HepG2 (cell line): ENCODE measurements around the gene SQSTM1. TPM values are rescaled to one million over a fixed set of nuclear protein-coding genes. Genes with fewer than 3 reads are reported as not detected.

Experiments used
- ATF7 ChIP-seq, 2 experiments: fragments of 450-650 bp in 1 of 2; sonication (generic) in 1 of 2; formaldehyde crosslinking in 1 of 2; IDR thresholded peaks; 2 replicates each; pipeline versions ENCODE4 v1.4.0 to v1.6.1; 2016 to 2020; ENCODE audit warnings: antibody characterized with exemption in 1 of 2, mild to moderate bottlenecking in 1 of 2, missing genetic modification reagents in 1 of 2
- ELF1 ChIP-seq: sonication (generic); formaldehyde crosslinking; IDR thresholded peaks from 2 replicates; pipeline ENCODE4 v1.4.0; 2020; ENCODE audit warnings: missing genetic modification reagents
- FOXC1 ChIP-seq: sonication (generic); formaldehyde crosslinking; IDR thresholded peaks from 2 replicates; pipeline ENCODE4 v1.8.0; 2022; ENCODE audit warnings: mild to moderate bottlenecking, missing genetic modification reagents, borderline replicate concordance
- GATAD2A ChIP-seq: IDR thresholded peaks from 2 replicates; pipeline ENCODE4 v1.6.1; 2016
- IRF1 ChIP-seq: sonication (generic); formaldehyde crosslinking; IDR thresholded peaks from 2 replicates; pipeline ENCODE4 v1.4.0; 2020; ENCODE audit warnings: low read depth, mild to moderate bottlenecking, missing genetic modification reagents
- PAX8 ChIP-seq: sonication (generic); formaldehyde crosslinking; IDR thresholded peaks from 2 replicates; pipeline ENCODE4 v1.8.0; 2022; ENCODE audit warnings: mild to moderate bottlenecking, missing genetic modification reagents, borderline replicate concordance
- SP1 ChIP-seq, 2 experiments: fragments of 450-650 bp in 1 of 2; sonication (generic) in 1 of 2; formaldehyde crosslinking in 1 of 2; IDR thresholded peaks; 2 replicates each; pipeline versions ENCODE4 v1.4.0 to v1.6.1; 2016 to 2020; ENCODE audit warnings: missing genetic modification reagents in 1 of 2
- TAF15 ChIP-seq: fragments of 200-400 bp; formaldehyde crosslinking; IDR thresholded peaks from one replicate; pipeline ENCODE4 v1.6.1; 2018; ENCODE audit warnings: mild to moderate bottlenecking, low read depth, low read length; ENCODE audit not compliant: poor library complexity, severe bottlenecking
- TBX2 ChIP-seq: sonication (generic); formaldehyde crosslinking; IDR thresholded peaks from 2 replicates; pipeline ENCODE4 v1.5.0; 2020; ENCODE audit warnings: missing genetic modification reagents, mild to moderate bottlenecking, borderline replicate concordance
- THAP9 ChIP-seq: sonication (generic); formaldehyde crosslinking; IDR thresholded peaks from 2 replicates; pipeline ENCODE4; 2020; ENCODE audit warnings: missing genetic modification reagents, mild to moderate bottlenecking, borderline replicate concordance
- USF2 ChIP-seq, 2 experiments: sonication (generic) in 1 of 2; formaldehyde crosslinking in 1 of 2; IDR thresholded peaks; 2 replicates each; pipeline versions ENCODE4 v1.5.1 to v1.6.1; 2011 to 2020; ENCODE audit warnings: borderline replicate concordance in 1 of 2, low read depth in 1 of 2, low read length in 1 of 2, mild to moderate bottlenecking in 1 of 2, missing genetic modification reagents in 1 of 2, moderate library complexity in 1 of 2
- ZBTB49 ChIP-seq: sonication (generic); formaldehyde crosslinking; IDR thresholded peaks from 2 replicates; pipeline ENCODE4 v1.4.0; 2020; ENCODE audit warnings: missing genetic modification reagents, borderline replicate concordance
- ZFP82 ChIP-seq: sonication (generic); formaldehyde crosslinking; IDR thresholded peaks from 2 replicates; pipeline ENCODE4 v1.5.1; 2020; ENCODE audit warnings: mild to moderate bottlenecking, missing genetic modification reagents, borderline replicate concordance
- ZNF331 ChIP-seq: sonication (generic); formaldehyde crosslinking; IDR thresholded peaks from 2 replicates; pipeline ENCODE4 v1.4.0; 2020; ENCODE audit warnings: missing genetic modification reagents
- ZNF710 ChIP-seq: sonication (generic); formaldehyde crosslinking; IDR thresholded peaks from 2 replicates; pipeline ENCODE4 v1.5.0; 2020; ENCODE audit warnings: mild to moderate bottlenecking, missing genetic modification reagents, borderline replicate concordance
- polyA plus RNA-seq, 8 experiments: library from polyadenylated mRNA; depleted of rRNA in 3 of 8; stranded (reverse) in 7 of 8; unstranded in 1 of 8; fragments of >200 nt; fragmentation: Illumina TruSeq in 4 of 8; extraction: Trizol in 4 of 8; gene quantifications; 2 replicates each; pipeline versions ENCODE4 v1.2.1 to v1.2.3, GENCODE V29; 2011 to 2016; ENCODE audit warnings: low read depth in 4 of 8, missing spikeins in 1 of 8, mixed read lengths in 1 of 8; ENCODE audit not compliant: insufficient read depth in 1 of 8
- total RNA-seq, 5 experiments: library from RNA; depleted of rRNA; stranded (reverse); fragments of >200 nt; fragmentation: Illumina TruSeq; extraction: Trizol; gene quantifications; 2 replicates each; pipeline ENCODE4 v1.2.3, GENCODE V29; 2016; ENCODE audit warnings: low read depth in 1 of 5

The SQSTM1 gene
- total and polyA plus RNA-seq, 2 of the 13 experiments (the other 11 are each of a cell fraction or from before 2014, with no cell fraction given): 90.9 to 160 TPM

GRCh38 chr5:179819296-179820126, 1.2 kb upstream of the SQSTM1 start (continued):
- TF ChIP-seq PAX8 (CRISPR knock-in tag) (no peak), GATAD2A (no peak; the same call in 1 of the 2 replicates), SP1 (IDR thresholded peaks at IDR 0.05) (no peak), SP1 (CRISPR knock-in tag; IDR thresholded peaks at IDR 0.05) (peak; percentile 21; the same call in 1 of the 2 replicates), TAF15 (no peak), THAP9 (CRISPR knock-in tag) (no peak), ZNF710 (CRISPR knock-in tag) (no peak), IRF1 (CRISPR knock-in tag) (0 out of 2 replicates have a peak, but pooled peaks have one; percentile 2), FOXC1 (CRISPR knock-in tag) (peak; percentile 71; the same call in 1 of the 2 replicates), ZBTB49 (0 out of 2 replicates have a peak, but pooled peaks have one; percentile 18), ZNF331 (CRISPR knock-in tag) (peak; percentile 53; the same call in 1 of the 2 replicates), ZFP82 (CRISPR knock-in tag) (peak; percentile 97), ATF7 (IDR thresholded peaks at IDR 0.05) (no peak), ATF7 (CRISPR knock-in tag; IDR thresholded peaks at IDR 0.05) (no peak; the same call in 1 of the 2 replicates), ELF1 (CRISPR knock-in tag) (no peak), TBX2 (CRISPR knock-in tag) (peak; percentile 56; the same call in 1 of the 2 replicates), USF2 (IDR thresholded peaks at IDR 0.05; ENCODE audit: low read depth, low read length) (no peak), USF2 (CRISPR knock-in tag; IDR thresholded peaks at IDR 0.05; ENCODE audit: borderline replicate concordance) (no peak; the same call in 1 of the 2 replicates)
